GM19397 (cell line): ENCODE results near the gene STX2.

ENCODE experiments used
- ATAC-seq: cut with Tn5 transposase; IDR thresholded peaks from one replicate; pipeline ENCODE4 v1.9.1; 2021; ENCODE audit warnings: mild to moderate bottlenecking, moderate library complexity; ENCODE audit not compliant: unreplicated experiment

STX2 gene

GRCh38 chr12:130831876-130832405 lies 7.1 kb downstream of the STX2 start:
- no peak for ATAC-seq

- ATAC-seq = no peak
Observed at GRCh38 chr12:130831246-130831645, 7.8 kb downstream of the STX2 start.

GRCh38 chr12:130830246-130830551 lies 8.9 kb downstream of the STX2 start:
- ATAC-seq = no peak

GRCh38 chr12:130829391-130830245 lies 9.4 kb downstream of the STX2 start:
- ATAC-seq = no peak

GRCh38 chr12:130828895-130829294 lies 10.2 kb downstream of the STX2 start:
- no peak for ATAC-seq

- no peak for ATAC-seq
Observed at GRCh38 chr12:130827432-130827831, 11.6 kb downstream of the STX2 start.

GRCh38 chr12:130826151-130826801 lies 12.8 kb downstream of the STX2 start:
- ATAC-seq = no peak

GRCh38 chr12:130825771-130826150 lies 13.3 kb downstream of the STX2 start:
- no peak for ATAC-seq

- no peak for ATAC-seq
Observed at GRCh38 chr12:130819681-130820080, 19.4 kb downstream of the STX2 start.

- ATAC-seq = peak; percentile 87
Observed at GRCh38 chr12:130818635-130819576, 20.1 kb downstream of the STX2 start.

- ATAC-seq = no peak
Observed at GRCh38 chr12:130818272-130818634, 20.8 kb downstream of the STX2 start.

- no peak for ATAC-seq
Observed at GRCh38 chr12:130817804-130818203, 21.2 kb downstream of the STX2 start.

GRCh38 chr12:130816097-130816496 lies 23.0 kb downstream of the STX2 start:
- no peak for ATAC-seq

- ATAC-seq = no peak
Observed at GRCh38 chr12:130815028-130815741, 23.9 kb downstream of the STX2 start.

- ATAC-seq = no peak
Observed at GRCh38 chr12:130813949-130814348, 25.1 kb downstream of the STX2 start.

- no peak for ATAC-seq
Observed at GRCh38 chr12:130813436-130813835, 25.6 kb downstream of the STX2 start.

GRCh38 chr12:130809791-130810190 lies 29.3 kb downstream of the STX2 start:
- no peak for ATAC-seq

- ATAC-seq = no peak
Observed at GRCh38 chr12:130807309-130807708, 31.7 kb downstream of the STX2 start.

GRCh38 chr12:130806574-130806973 lies 32.5 kb downstream of the STX2 start:
- ATAC-seq = no peak

- no peak for ATAC-seq
Observed at GRCh38 chr12:130805635-130806034, 33.4 kb downstream of the STX2 start.

- no peak for ATAC-seq
Observed at GRCh38 chr12:130804216-130804615, 34.8 kb downstream of the STX2 start.
